Measurements from ENCODE around the gene AKR1B1. TPM values are rescaled to one million over a fixed set of nuclear protein-coding genes. Genes with fewer than 3 reads are reported as not detected.
A peak's percentile ranks its signal among the peaks of the same experiment; 100 is the strongest.

AKR1B1 gene
- polyA plus RNA-seq, 1 experiment = 337 TPM

DNA sequence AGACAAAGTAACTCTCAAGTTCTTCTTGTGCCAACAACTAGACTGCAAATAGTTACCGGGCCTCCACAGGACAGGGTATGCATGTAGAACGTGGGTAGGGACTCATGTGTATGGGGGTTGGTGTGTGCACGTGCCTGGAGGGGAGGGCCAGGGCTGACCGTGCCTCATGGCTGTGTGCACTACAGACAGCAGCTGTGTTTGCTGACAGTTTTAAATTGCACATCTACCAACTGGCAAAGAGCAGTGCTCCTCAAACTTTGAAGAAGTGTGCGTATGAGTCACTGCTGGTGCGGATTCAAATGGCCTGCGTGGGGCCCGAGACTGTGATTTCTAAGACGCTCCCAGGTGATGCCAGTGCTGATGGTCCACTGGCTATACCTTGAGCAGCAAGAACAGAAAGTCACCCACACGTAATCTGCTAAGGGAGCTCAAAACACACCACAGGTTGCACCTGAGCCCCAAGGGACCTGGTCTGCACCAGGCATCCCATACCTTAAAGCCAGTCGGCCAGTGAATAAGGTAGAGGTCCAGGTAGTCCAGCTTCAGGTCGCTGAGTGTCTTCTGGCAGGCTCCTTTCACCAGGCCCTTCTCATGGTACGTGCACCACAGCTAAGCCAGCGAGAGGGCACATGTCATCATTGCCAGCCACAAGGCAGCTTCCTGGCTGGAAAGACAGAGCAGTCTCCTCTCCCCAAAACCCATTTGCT is 8.5 kb downstream of the AKR1B1 start:
- no peaks in the 10 kb centered on the region; the same call in 1 of the 2 replicates for H3K9me3 ChIP-seq (ENCODE audit: control insufficient read depth, insufficient read depth, low read length)
- no peak overlapping the region for H3K4me3 ChIP-seq (ENCODE audit: low read depth, low read length)
- H3K27me3 ChIP-seq (ENCODE audit: control insufficient read depth, insufficient read depth, low read length) = no peaks in the 10 kb centered on the region
- TF ChIP-seq, protein P1, sequence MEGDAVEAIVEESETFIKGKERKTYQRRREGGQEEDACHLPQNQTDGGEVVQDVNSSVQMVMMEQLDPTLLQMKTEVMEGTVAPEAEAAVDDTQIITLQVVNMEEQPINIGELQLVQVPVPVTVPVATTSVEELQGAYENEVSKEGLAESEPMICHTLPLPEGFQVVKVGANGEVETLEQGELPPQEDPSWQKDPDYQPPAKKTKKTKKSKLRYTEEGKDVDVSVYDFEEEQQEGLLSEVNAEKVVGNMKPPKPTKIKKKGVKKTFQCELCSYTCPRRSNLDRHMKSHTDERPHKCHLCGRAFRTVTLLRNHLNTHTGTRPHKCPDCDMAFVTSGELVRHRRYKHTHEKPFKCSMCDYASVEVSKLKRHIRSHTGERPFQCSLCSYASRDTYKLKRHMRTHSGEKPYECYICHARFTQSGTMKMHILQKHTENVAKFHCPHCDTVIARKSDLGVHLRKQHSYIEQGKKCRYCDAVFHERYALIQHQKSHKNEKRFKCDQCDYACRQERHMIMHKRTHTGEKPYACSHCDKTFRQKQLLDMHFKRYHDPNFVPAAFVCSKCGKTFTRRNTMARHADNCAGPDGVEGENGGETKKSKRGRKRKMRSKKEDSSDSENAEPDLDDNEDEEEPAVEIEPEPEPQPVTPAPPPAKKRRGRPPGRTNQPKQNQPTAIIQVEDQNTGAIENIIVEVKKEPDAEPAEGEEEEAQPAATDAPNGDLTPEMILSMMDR (IDR thresholded peaks at IDR 0.05; ENCODE audit: low read depth, low read length) = no peak
- no peak for DNase-seq (ENCODE audit: low read depth, low spot score)
- H3K27ac ChIP-seq (ENCODE audit: low read depth, low read length) = peak overlapping the region; percentile 39
- POLR2A ChIA-PET = interaction anchor here (0.8 kb wide), 1 partner anchor 17 kb away, joined by 4 read pairs; no protein-coding TSS in a partner anchor
- CTCF ChIA-PET = interaction anchor here (0.6 to 2.8 kb wide), 3 partner anchors 8 to 65 kb away, joined by 3 to 18 read pairs (median 10); partner anchors contain the start of gene AKR1B1

DNA sequence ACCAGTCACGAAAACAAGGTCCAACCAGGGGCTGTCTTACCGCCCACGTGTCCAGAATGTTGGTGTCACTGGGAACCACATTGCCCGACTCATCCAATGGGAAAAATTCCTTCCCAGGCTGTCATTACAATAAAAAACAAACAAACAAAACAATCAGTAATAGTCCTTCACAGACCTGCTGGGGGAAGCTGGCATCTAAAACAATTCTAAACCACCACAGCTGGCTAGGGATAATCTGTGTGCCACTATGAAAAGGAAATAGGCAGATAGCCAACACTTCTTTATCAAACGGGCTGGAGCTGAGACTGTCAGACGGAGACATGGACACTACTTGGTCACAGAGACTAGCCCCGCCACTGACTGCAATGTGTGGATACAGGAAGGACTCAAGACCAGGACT is 9.2 kb downstream of the AKR1B1 start:
- DNase-seq (ENCODE audit: low read depth, low spot score) = no peak
- POLR2A ChIA-PET = interaction anchor here (2.4 kb wide), 1 partner anchor 17 kb away, joined by 7 read pairs; no protein-coding TSS in a partner anchor
- TF ChIP-seq, protein P1 (IDR thresholded peaks at IDR 0.05; ENCODE audit: low read depth, low read length) = no peak
- Histone ChIP-seq H3K27ac (ENCODE audit: low read depth, low read length) (peak overlapping the region; percentile 68), H3K27me3 (ENCODE audit: control insufficient read depth, insufficient read depth, low read length) (no peaks in the 10 kb centered on the region), H3K9me3 (ENCODE audit: control insufficient read depth, insufficient read depth, low read length) (no peaks in the 10 kb centered on the region; the same call in 1 of the 2 replicates), H3K4me3 (ENCODE audit: low read depth, low read length) (no peak overlapping the region)
- CTCF ChIA-PET = interaction anchor here (1.0 to 4.9 kb wide), 3 partner anchors 9 to 17 kb away, joined by 10 to 40 read pairs (median 18); partner anchors contain the start of gene AKR1B1

DNA sequence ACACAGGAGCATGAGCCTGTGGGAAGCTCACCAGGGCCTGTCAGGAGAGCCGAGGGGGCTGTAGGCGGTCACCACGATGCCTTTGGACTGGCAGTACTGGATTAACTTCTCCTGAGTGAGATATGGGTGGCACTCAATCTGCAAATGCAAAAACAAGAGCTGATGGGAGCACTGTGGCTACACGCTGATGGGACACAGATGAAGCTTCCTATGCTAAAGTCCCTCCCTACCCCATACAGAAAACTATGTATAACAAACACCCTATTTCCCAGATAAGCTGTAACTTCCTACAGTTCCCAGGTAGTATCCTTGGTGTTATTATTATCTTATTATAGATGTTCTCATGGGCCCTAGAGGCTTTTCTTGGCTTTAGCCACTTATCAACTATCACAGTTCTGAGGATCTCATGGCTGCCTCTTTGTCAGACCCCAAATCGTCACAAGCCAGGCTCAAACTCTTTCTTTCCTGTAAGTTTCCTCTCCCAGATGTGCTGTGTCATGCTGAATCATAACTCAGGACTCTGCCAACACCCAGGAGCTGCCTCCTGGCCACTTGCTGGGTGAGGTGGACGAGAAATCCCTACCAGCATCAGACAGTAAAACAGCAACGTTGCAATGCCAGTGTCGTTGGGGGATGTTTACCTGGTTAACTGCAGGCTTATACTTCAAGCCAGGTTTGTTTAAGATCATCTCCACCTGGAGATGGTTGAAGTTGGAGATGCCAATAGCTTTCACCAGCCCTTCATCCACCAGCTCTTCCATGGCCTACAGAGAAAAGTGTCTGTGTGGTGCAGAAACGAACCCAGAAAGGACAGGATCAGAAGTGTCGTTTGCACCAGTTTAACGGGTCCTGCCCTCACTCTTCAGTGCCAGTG is 10.3 kb downstream of the AKR1B1 start:
- ChIA-PET CTCF (interaction anchor here (0.5 to 4.9 kb wide), 8 partner anchors 10 to 504 kb away, joined by 3 to 40 read pairs (median 4); partner anchors contain the start of gene AKR1B1), POLR2A (interaction anchor here (0.6 to 2.4 kb wide), 5 partner anchors 10 to 198 kb away, joined by 3 to 7 read pairs (median 4); partner anchors contain the start of gene BPGM)
- TF ChIP-seq, protein P1 (IDR thresholded peaks at IDR 0.05; ENCODE audit: low read depth, low read length) = no peak
- peak overlapping the region; percentile 93 for H3K27ac ChIP-seq (ENCODE audit: low read depth, low read length)
- H3K9me3 ChIP-seq (ENCODE audit: control insufficient read depth, insufficient read depth, low read length) = no peaks in the 10 kb centered on the region; the same call in 1 of the 2 replicates
- peak; percentile 74 for DNase-seq (ENCODE audit: low read depth, low spot score)
- no peaks in the 10 kb centered on the region for H3K27me3 ChIP-seq (ENCODE audit: control insufficient read depth, insufficient read depth, low read length)
- no peak overlapping the region for H3K4me3 ChIP-seq (ENCODE audit: low read depth, low read length)

DNA sequence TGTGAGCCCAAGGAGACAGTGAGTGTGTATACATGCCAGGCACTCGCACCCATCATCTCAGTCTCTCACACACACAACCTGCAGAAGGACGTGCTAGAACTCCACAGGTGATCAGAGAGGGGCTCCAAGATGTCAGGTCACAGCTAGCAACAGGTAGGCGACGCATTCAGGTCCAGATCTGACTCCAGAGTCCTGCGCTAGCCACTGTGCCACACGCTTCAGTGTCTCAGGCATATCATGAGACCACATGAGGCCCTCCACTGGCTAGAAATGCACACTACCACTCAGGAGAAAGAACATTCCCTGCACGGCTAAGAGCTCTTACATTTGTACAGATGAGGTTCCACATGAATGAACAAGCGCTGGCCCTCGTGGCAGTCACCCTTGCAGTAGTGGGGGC is 11.5 kb downstream of the AKR1B1 start:
- Histone ChIP-seq H3K4me3 (ENCODE audit: low read depth, low read length) (no peak overlapping the region), H3K9me3 (ENCODE audit: control insufficient read depth, insufficient read depth, low read length) (no peaks in the 10 kb centered on the region; the same call in 1 of the 2 replicates), H3K27me3 (ENCODE audit: control insufficient read depth, insufficient read depth, low read length) (no peaks in the 10 kb centered on the region), H3K27ac (ENCODE audit: low read depth, low read length) (no peak overlapping the region)
- ChIA-PET CTCF (interaction anchor here (1.3 to 4.9 kb wide), 3 partner anchors 15 to 67 kb away, joined by 3 to 40 read pairs (median 12); no protein-coding TSS in a partner anchor), POLR2A (interaction anchor here (1.6 to 2.4 kb wide), 2 partner anchors 14 to 199 kb away, joined by 4 to 7 read pairs; partner anchors contain the start of gene BPGM)
- no peak for DNase-seq (ENCODE audit: low read depth, low spot score)
- TF ChIP-seq, protein P1 (IDR thresholded peaks at IDR 0.05; ENCODE audit: low read depth, low read length) = no peak

All from AG04450 (cell line).